Astrocyte (in vitro differentiated cells and primary cell): ENCODE data around the gene HNRNPD. TPM values are rescaled to one million over a fixed set of nuclear protein-coding genes. Genes with fewer than 3 reads are reported as not detected.

Experiments
- DNase-seq: peaks from one replicate; pipeline ENCODE4 v3.0.0-alpha.2; 2010; ENCODE audit warnings: low read depth
- FAIRE-seq: peaks from 2 replicates; lab custom pipeline; 2011; peaks lifted over from hg19 to GRCh38; lab: Jason Lieb, UNC
- H2AFZ ChIP-seq: 2 replicates; pipeline ENCODE4 v1.6.0; 2012; ENCODE audit warnings: low read depth, low read length, inconsistent platforms
- H3K27ac ChIP-seq: 2 replicates; pipeline ENCODE4 v1.5.1; 2011; ENCODE audit warnings: low read depth, low read length, inconsistent platforms
- H3K27me3 ChIP-seq: 2 replicates; pipeline ENCODE4 v1.6.0; 2011; ENCODE audit warnings: low read length, inconsistent platforms; ENCODE audit not compliant: insufficient read depth
- H3K36me3 ChIP-seq: 2 replicates; pipeline ENCODE4 v1.5.1; 2011; ENCODE audit warnings: low read length, inconsistent platforms; ENCODE audit not compliant: insufficient read depth
- H3K4me1 ChIP-seq: 2 replicates; pipeline ENCODE4 v1.5.1; 2011; ENCODE audit warnings: low read length, inconsistent platforms; ENCODE audit not compliant: insufficient read depth
- H3K4me2 ChIP-seq: 2 replicates; pipeline ENCODE4 v1.6.0; 2012; ENCODE audit warnings: low read length, inconsistent platforms
- H3K4me3 ChIP-seq: 2 replicates; pipeline ENCODE4 v1.5.1; 2011; ENCODE audit warnings: low read depth, mild to moderate bottlenecking, low read length, inconsistent platforms; ENCODE audit not compliant: insufficient read depth
- H3K79me2 ChIP-seq: 2 replicates; pipeline ENCODE4 v1.6.0; 2012; ENCODE audit warnings: mild to moderate bottlenecking, low read length, inconsistent platforms; ENCODE audit not compliant: insufficient read depth
- H3K9ac ChIP-seq: 2 replicates; pipeline ENCODE4 v1.6.0; 2012; ENCODE audit warnings: mild to moderate bottlenecking, low read length, inconsistent platforms
- H3K9me3 ChIP-seq: 2 replicates; pipeline ENCODE4 v1.5.1; 2012; ENCODE audit warnings: low read depth, mild to moderate bottlenecking, low read length, inconsistent platforms; ENCODE audit not compliant: insufficient read depth
- H4K20me1 ChIP-seq: 2 replicates; pipeline ENCODE4 v1.6.0; 2012; ENCODE audit warnings: low read length, inconsistent platforms; ENCODE audit not compliant: insufficient read depth
- H3K27ac Mint-ChIP-seq: one replicate; pipeline ENCODE4 v1.8.0; 2021; ENCODE audit warnings: mild to moderate bottlenecking, mixed read lengths; ENCODE audit not compliant: unreplicated experiment
- H3K27me3 Mint-ChIP-seq: one replicate; pipeline ENCODE4 v1.8.0; 2021; ENCODE audit warnings: low read depth, mixed read lengths; ENCODE audit not compliant: unreplicated experiment
- H3K36me3 Mint-ChIP-seq: one replicate; pipeline ENCODE4 v1.8.0; 2021; ENCODE audit warnings: low read depth, mixed read lengths; ENCODE audit not compliant: unreplicated experiment
- H3K4me1 Mint-ChIP-seq: one replicate; pipeline ENCODE4 v1.8.0; 2021; ENCODE audit warnings: low read depth, mixed read lengths; ENCODE audit not compliant: unreplicated experiment
- H3K4me3 Mint-ChIP-seq: one replicate; pipeline ENCODE4 v1.8.0; 2021; ENCODE audit warnings: mild to moderate bottlenecking, moderate library complexity, mixed read lengths; ENCODE audit not compliant: unreplicated experiment
- H3K9me3 Mint-ChIP-seq: one replicate; pipeline ENCODE4 v1.8.0; 2021; ENCODE audit warnings: mild to moderate bottlenecking, mixed read lengths; ENCODE audit not compliant: unreplicated experiment
- CTCF ChIP-seq: IDR thresholded peaks from 2 replicates; pipeline ENCODE4 v1.5.1; 2011; ENCODE audit warnings: low read depth, mild to moderate bottlenecking, inconsistent platforms, low read length, moderate library complexity; ENCODE audit not compliant: insufficient read depth
- EZH2 ChIP-seq: IDR thresholded peaks from 2 replicates; pipeline ENCODE4 v1.6.1; 2012; ENCODE audit warnings: mild to moderate bottlenecking, low read length, inconsistent platforms; ENCODE audit not compliant: insufficient read depth
- total RNA-seq: library from RNA; stranded (reverse); gene quantifications from 2 replicates; pipeline ENCODE4 v1.2.1, GENCODE V29; 2021

Gene HNRNPD
- total RNA-seq, 1 donor from 2014 or later, result 162 TPM

GRCh38 chr4:82352825-82353366 is 20.9 kb downstream of the HNRNPD start:
- H3K36me3 Mint-ChIP-seq, result peaks cover 14% of the 10 kb centered on the region

DNA sequence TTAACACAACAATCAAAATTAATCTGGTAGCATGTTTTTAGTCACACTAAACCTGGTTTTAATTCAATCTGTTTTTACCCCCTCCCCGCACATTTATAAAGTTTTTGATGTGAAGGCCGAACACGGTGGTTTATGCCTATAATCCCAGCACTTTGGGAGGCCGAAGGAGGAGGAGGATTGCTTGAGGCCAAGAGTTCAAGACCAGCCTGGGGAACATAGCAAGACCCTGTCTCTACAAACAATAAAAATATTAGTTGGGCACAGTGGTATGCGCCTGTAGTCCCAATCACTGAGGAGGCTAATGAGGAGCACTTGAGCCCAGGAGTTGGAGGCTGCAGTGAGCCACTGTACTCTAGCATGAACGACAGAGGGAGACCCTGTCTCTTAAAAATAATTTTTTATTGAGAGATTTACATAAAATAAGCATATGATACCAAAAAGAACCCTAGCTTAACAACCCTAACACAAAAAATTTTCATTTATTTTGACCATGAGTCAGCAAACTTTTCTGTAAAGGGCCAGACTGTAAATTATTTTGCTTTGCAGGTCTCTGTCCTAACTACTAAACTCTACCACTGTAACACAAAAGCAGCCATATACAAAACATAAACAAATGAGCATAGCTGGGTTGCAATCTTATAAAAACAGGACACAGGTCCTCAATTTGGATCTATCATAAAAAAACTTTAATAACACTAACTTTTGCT is 21.5 kb downstream of the HNRNPD start:
- Histone ChIP-seq H3K79me2 (peaks cover 62% of the 10 kb centered on the region), H3K36me3 (peaks cover 59% of the 10 kb centered on the region), H3K27ac (no peak overlapping the region), H3K9me3 (no peaks in the 10 kb centered on the region), H3K9ac (no peak overlapping the region), H3K27me3 (no peaks in the 10 kb centered on the region), H3K4me1 (no peaks in the 10 kb centered on the region), H2AFZ (no peak overlapping the region), H4K20me1 (peaks cover 53% of the 10 kb centered on the region), H3K4me3 (no peak overlapping the region), H3K4me2 (no peak overlapping the region)
- Mint-ChIP-seq H3K36me3 (peaks cover 11% of the 10 kb centered on the region), H3K4me1 (peaks cover 13% of the 10 kb centered on the region), H3K27me3 (no peaks in the 10 kb centered on the region), H3K27ac (peak overlapping the region; percentile 62), H3K9me3 (no peaks in the 10 kb centered on the region), H3K4me3 (peak overlapping the region; percentile 46)
- no peak for DNase-seq
- TF ChIP-seq EZH2, result no peak
- TF ChIP-seq CTCF, result no peak
- FAIRE-seq, result no peak

More at GRCh38 chr4:82352825-82353366, 20.9 kb downstream of the HNRNPD start:
- Histone ChIP-seq H3K79me2 (peaks cover 68% of the 10 kb centered on the region), H3K4me1 (no peaks in the 10 kb centered on the region), H3K9ac (no peak overlapping the region), H3K27me3 (no peaks in the 10 kb centered on the region), H2AFZ (no peak overlapping the region), H3K9me3 (no peaks in the 10 kb centered on the region), H4K20me1 (peaks cover 59% of the 10 kb centered on the region), H3K36me3 (peaks cover 65% of the 10 kb centered on the region), H3K4me2 (no peak overlapping the region), H3K27ac (no peak overlapping the region), H3K4me3 (no peak overlapping the region)
- no peak for DNase-seq
- Mint-ChIP-seq H3K27ac (peak overlapping the region; percentile 62), H3K27me3 (no peaks in the 10 kb centered on the region), H3K4me3 (peak overlapping the region; percentile 46), H3K4me1 (peaks cover 13% of the 10 kb centered on the region), H3K9me3 (no peaks in the 10 kb centered on the region)
- FAIRE-seq, result peak; percentile 47
- TF ChIP-seq EZH2, result no peak
- TF ChIP-seq CTCF, result no peak

DNA sequence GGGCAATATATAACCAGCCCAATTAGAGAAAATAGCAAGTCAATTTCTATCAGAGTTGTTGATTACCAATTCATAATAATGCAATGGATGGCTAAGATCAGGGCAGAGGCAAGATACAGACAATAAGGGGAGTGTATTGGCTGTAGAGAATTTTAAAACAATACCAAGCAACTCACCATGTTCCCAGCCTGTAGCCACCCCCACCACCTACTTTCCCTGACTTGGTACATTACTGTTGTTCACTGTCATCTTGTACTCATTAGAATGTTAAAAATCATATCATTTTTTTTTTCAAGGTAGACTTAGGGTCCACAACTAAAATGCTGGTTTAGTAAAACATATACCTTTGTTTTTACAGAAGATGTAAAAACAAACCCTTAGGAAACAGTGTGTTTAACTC is 27.7 kb downstream of the HNRNPD start:
- Mint-ChIP-seq H3K36me3 (peaks cover 2% of the 10 kb centered on the region), H3K27me3 (no peaks in the 10 kb centered on the region), H3K4me3 (no peak overlapping the region), H3K9me3 (no peaks in the 10 kb centered on the region), H3K27ac (no peak overlapping the region), H3K4me1 (no peaks in the 10 kb centered on the region)
- peaks cover 32% of the 10 kb centered on the region for H4K20me1 ChIP-seq
- no peaks in the 10 kb centered on the region for H3K4me1 ChIP-seq
- H3K36me3 ChIP-seq, result peaks cover 12% of the 10 kb centered on the region
- DNase-seq (no peak), FAIRE-seq (no peak)
- no peak overlapping the region for H3K4me2 ChIP-seq
- no peak overlapping the region for H3K27ac ChIP-seq
- no peaks in the 10 kb centered on the region for H3K27me3 ChIP-seq
- TF ChIP-seq EZH2 (no peak), CTCF (no peak)
- H3K79me2 ChIP-seq, result peaks cover 7% of the 10 kb centered on the region
- no peak overlapping the region for H2AFZ ChIP-seq
- H3K9me3 ChIP-seq, result no peaks in the 10 kb centered on the region
- H3K9ac ChIP-seq, result no peak overlapping the region
- H3K4me3 ChIP-seq, result no peak overlapping the region
